ENCODE data around the gene SLC1A4. TPM values are rescaled to one million over a fixed set of nuclear protein-coding genes. Genes with fewer than 3 reads are reported as not detected.

Gene SLC1A4
- 10 to 100 TPM in 10 of 12 donors, 1 to 10 TPM in 1, not detected in 1; 8.9 to 17.2 (median 14.2) TPM for polyA plus RNA-seq (ENCODE audit: insufficient read length in 12 of 12)
- long read RNA-seq, donor 1, full-length matches to known transcripts: 3 of 3 reads
- long read RNA-seq, donor 1, partial matches to known transcripts: 0 of 3 reads
- long read RNA-seq, donor 1, other reads (novel, unspliced or antisense): 0 of 3 reads
- long read RNA-seq, donor 2, full-length matches to known transcripts: 5 of 5 reads
- long read RNA-seq, donor 2, partial matches to known transcripts: 0 of 5 reads
- long read RNA-seq, donor 2, other reads (novel, unspliced or antisense): 0 of 5 reads
- long read RNA-seq, donor 3, full-length matches to known transcripts: 1 of 7 reads
- long read RNA-seq, donor 3, partial matches to known transcripts: 6 of 7 reads
- long read RNA-seq, donor 3, other reads (novel, unspliced or antisense): 0 of 7 reads
- long read RNA-seq, donor 4, full-length matches to known transcripts: 1 of 1 reads
- long read RNA-seq, donor 4, partial matches to known transcripts: 0 of 1 reads
- long read RNA-seq, donor 4, other reads (novel, unspliced or antisense): 0 of 1 reads
- long read RNA-seq, donor 5, full-length matches to known transcripts: 2 of 9 reads
- long read RNA-seq, donor 5, partial matches to known transcripts: 7 of 9 reads
- long read RNA-seq, donor 5, other reads (novel, unspliced or antisense): 0 of 9 reads
- long read RNA-seq, donor 6: 0 reads
- long read RNA-seq, donor 7: 0 reads
- long read RNA-seq, donor 8, full-length matches to known transcripts: 7 of 19 reads
- long read RNA-seq, donor 8, partial matches to known transcripts: 12 of 19 reads
- long read RNA-seq, donor 8, other reads (novel, unspliced or antisense): 0 of 19 reads
- long read RNA-seq, donor 9: 0 reads
- long read RNA-seq, donor 10, full-length matches to known transcripts: 2 of 2 reads
- long read RNA-seq, donor 10, partial matches to known transcripts: 0 of 2 reads
- long read RNA-seq, donor 10, other reads (novel, unspliced or antisense): 0 of 2 reads
- long read RNA-seq, donor 11, full-length matches to known transcripts: 3 of 3 reads
- long read RNA-seq, donor 11, partial matches to known transcripts: 0 of 3 reads
- long read RNA-seq, donor 11, other reads (novel, unspliced or antisense): 0 of 3 reads

GRCh38 chr2:64989126-64989981 lies at the start of gene SLC1A4:
Gene SLC1A4, plus strand, starts transcription at chr2:64989399. Its CDS starts 245 bp downstream, at chr2:64989644.
- peak; percentile 89 for DNase-seq

GRCh38 chr2:64941143-64941542 lies 48.1 kb upstream of the SLC1A4 start:
- no peak for DNase-seq

- no peak for DNase-seq
These were observed 47.4 kb upstream of the SLC1A4 start for GRCh38 chr2:64941801-64942200.

GRCh38 chr2:64942693-64943092 lies 46.5 kb upstream of the SLC1A4 start:
- DNase-seq: no peak

GRCh38 chr2:64943387-64944150 lies 45.6 kb upstream of the SLC1A4 start:
- no peak for DNase-seq

GRCh38 chr2:64944484-64944883 lies 44.7 kb upstream of the SLC1A4 start:
- no peak for DNase-seq

GRCh38 chr2:64945973-64946768 lies 43.0 kb upstream of the SLC1A4 start:
- no peak for DNase-seq

- no peak for DNase-seq
These were observed 42.4 kb upstream of the SLC1A4 start for GRCh38 chr2:64946769-64947247.

- DNase-seq: no peak
These were observed 41.3 kb upstream of the SLC1A4 start for GRCh38 chr2:64947885-64948284.

- DNase-seq: no peak
These were observed 38.7 kb upstream of the SLC1A4 start for GRCh38 chr2:64950226-64951160.

- DNase-seq: no peak
These were observed 37.8 kb upstream of the SLC1A4 start for GRCh38 chr2:64951306-64951953.

- no peak for DNase-seq
These were observed 37.1 kb upstream of the SLC1A4 start for GRCh38 chr2:64952096-64952495.

- DNase-seq: no peak
These were observed 36.4 kb upstream of the SLC1A4 start for GRCh38 chr2:64952511-64953482.

- DNase-seq: no peak
These were observed 33.7 kb upstream of the SLC1A4 start for GRCh38 chr2:64955467-64955866.

GRCh38 chr2:64957109-64957903 lies 31.9 kb upstream of the SLC1A4 start:
- no peak for DNase-seq

GRCh38 chr2:64958556-64958955 lies 30.6 kb upstream of the SLC1A4 start:
- DNase-seq: no peak
